GM19372 (cell line): Measurements from ENCODE around the gene NAA35.
"Not testable (repeated sequence)": the region's sequence is repeated elsewhere in the genome, so short reads cannot be mapped to it uniquely, and the experiment has no call there.

Experiments
- ATAC-seq: cut with Tn5 transposase; IDR thresholded peaks from one replicate; pipeline ENCODE4 v1.9.1; 2021; ENCODE audit warnings: mild to moderate bottlenecking, low read depth, moderate library complexity; ENCODE audit not compliant: unreplicated experiment

NAA35 gene

DNA sequence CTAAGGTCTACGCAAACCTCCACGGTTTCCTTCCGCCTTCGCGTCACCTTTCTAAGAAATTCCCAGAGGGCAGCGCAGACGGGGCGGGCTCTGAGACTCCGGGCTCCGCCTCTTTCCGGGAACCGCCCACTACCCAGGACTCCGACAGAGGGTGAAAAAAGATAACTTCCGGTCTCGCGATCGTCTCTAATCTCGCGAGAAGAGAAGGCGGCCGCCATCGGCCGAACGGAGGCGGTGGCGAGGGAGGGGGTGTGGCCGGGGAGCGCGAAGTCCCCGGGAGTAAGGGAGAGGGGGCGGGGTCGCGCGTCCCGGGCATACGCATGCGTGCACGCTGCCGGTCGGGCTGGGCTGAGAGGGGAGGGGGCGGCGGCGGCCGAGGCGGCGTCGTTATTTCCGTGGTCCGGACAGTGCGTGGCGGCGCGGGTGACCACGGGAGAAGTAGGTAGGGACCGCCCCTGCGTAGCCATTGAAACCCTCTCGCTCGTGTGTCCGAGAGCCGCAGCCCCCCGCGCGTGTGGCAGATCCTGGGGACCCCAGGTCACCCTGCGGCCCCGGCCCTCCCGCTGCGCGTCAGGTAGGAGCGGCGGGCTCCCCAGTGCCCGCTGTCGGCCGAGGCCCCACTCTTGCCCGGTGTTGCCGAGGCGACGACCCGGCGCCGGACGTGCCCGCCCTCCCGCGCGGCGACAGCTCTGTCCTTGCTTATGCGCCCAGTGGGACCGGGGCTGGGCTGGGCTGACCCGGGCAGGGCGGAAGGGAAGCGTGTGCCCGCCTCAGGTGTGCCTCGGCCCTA lies at the start of gene NAA35:
Gene NAA35, plus strand, starts transcription at position 315 of the 790 bp plus-strand sequence. CDS start 1,014 bp downstream, outside the sequence.
- ATAC-seq, result peak; percentile 83

DNA sequence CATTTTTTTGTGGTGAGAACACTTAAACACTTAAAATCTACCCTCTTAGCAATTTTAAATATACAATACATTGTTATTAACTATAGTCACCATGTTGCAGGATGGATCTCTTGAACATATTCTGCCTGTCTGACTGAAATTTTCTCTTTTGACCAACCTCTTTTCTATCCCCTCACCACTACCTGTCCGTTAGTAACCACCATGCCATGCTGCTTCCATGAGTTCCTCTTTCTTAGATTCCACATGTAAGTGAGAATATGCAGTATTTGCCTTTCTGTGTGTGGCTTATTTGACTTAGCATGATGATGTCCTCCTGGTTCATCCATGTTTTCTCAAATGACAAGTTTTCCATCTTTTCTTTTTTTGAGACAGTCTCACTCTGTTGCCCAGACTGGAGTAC lies 48.5 kb upstream of the NAA35 start:
- ATAC-seq, result no peak

DNA sequence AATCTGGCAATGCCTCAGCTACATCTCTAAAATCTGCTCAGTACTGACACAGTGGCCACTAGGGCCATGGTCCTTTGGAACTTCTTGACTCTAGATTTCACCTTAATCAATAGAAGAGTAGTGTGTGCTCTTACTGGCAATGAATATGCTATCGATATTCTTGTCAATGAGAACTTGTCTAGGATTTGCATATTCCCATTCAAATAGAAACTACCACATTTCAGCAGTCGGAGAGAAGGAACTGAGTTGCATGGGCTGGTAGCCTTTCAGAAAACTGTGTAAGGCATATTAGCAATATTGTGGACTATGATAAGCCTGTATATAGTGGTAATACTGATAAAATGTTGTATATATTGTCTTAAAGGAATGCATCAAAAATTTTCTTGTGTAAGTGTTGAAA lies 45.3 kb upstream of the NAA35 start:
- no peak for ATAC-seq

DNA sequence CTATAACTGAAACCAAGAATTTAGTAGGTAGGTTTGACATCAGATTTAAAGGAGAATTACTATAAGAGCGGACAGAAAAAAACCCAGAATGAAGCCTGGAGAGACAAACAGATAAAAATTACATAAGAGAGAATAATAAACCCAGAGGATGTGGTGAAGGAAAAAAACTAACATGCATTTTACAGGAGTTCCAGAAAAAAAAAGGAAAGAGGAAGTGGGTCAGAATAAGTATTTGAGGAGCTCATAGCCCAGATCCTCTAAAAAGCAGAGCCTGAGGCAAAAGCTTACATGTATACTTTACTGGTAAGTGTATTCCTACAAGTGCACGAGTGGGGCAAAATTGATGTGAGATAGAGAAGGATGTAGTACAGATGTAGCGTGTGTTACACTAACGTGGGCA lies 43.1 kb upstream of the NAA35 start:
- ATAC-seq, result no peak

DNA sequence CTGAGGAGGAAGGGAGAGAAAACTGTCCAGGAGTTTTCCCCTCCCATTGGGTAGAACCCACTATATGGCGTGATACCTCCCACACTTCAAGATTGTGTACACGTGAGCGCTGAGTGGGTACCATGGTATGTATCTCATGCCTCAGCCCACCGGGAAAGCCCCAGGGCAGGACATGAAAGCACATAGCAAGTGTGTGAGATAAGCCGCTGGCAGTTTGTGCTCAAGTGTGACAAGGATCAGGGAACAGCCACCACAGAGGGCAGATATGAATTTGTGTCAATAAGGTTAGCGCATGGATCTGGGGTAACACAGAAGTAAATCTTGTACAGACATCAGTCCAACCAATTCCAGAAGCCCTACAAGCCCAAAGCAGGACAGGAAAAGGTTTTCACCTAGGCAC lies 42.6 kb upstream of the NAA35 start:
- no peak for ATAC-seq

DNA sequence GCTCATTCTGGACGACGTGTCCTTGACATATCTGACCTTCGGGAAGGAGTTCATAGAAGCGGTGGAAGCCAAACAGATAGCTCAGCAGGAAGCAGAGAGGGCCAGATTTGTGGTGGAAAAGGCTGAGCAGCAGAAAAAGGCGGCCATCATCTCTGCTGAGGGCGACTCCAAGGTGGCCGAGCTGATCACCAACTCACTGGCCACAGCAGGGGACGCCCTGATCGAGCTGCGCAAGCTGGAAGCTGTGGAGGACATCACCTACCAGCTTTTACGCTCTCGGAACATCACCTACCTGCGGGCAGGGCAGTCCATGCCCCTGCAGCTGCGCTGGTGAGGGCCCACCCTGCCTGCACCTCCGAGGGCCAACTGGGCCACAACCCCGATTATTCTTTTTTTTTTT lies 41.6 kb upstream of the NAA35 start:
- ATAC-seq, result no peak

DNA sequence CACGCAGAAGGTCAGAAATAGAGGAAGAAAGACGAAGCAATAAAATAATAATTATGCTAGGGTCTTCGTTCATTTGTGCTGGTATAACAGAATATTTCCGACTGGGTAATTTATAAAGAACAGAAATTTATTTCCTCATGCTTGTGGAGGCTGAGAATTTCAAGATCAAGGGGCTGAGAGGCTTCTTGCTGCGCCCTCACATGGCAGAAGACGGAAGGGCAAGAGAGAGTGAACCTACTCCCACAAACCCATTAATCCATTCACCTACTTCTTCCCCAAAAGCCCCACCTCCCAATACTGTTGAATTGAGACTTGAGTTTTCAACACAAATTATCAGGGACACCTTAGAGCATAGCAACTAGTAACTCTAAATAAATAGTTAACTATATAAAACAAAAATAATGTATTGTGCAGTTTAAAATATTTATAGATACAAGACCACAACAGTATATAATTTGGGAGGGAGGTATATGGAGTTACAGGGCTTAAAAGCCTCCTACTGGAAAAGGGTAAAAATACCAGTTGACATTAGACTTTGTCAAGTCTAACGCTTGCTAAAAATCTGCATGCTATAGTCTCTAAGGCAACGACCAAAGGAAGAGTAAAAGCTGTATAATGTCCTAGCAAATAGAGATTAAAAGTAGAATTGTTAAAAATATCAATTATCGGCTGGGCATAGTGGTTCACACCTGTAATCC lies 40.3 kb upstream of the NAA35 start:
- no peak for ATAC-seq

DNA sequence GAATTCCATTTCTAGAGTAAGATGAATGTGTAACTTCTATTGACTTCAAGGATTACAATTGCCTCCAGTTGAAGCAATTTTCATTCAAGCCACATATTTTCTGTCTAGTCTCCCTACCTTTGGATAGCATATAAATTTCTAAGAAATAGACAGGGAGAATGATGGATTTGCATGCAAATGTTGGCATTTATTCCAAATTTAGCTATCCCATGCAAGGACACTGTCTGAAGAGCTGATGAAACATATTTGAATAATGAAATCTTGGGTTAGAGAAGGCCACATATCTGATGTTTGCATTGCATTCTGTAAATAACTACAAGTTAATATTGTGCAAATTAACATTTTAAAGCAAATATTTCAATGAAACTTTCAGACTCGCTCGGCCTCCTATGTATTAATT lies 36.0 kb upstream of the NAA35 start:
- no peak for ATAC-seq

DNA sequence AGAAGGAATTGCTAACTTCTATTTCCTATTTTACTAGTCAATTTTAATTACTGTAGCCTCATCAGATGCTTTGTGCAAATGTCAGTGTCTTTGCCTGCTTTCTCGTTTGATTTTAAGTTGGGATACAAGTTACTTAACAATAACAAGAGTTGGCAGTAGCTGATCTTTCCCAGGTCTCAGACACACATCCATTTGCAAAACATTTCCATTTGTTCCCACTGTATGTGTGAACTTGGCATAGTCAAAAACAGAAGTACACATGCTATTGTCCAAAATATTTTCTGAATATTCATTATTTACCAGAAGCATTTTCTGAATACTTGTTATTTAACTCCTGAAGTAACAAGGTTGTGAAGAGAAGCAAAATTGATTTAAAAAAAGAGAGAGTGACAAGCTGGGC lies 35.0 kb upstream of the NAA35 start:
- no peak for ATAC-seq

DNA sequence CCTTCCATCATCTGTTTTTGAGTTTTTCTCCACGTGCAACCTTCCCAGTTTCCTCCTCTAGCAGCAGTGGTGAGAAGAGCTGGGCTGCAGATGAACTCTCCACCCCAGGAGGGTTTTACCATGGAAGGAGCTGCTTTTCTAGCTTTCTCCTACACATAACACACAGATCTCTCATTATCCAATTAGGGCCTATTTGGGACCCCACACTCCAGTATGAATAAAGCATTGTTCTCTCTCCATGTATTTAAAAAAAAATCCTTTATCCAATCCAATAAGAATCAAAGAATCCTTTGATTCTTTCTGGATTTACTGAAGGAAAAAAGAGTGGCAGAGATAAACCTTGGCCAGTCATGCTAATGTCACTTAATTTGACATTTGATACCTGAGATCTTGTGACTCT lies 31.6 kb upstream of the NAA35 start:
- no peak for ATAC-seq

DNA sequence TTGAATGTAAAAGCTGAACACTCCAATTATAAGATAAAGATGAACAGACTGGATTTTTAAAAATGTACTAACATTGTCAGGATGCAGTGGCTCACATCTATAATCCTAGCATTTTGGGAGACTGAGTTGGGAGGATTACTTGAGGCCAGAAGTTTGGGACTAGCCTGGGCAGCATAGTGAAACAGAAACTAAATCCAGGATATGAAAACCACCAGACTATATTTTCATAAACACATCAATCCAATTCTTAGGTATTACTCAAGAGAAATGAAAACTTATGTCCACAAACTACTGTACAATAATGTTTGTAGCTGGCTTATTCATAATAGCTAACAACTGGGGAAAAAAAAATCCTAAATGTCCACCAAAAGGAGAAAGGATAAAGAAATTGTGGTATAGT lies 26.8 kb upstream of the NAA35 start:
- ATAC-seq, result no peak

DNA sequence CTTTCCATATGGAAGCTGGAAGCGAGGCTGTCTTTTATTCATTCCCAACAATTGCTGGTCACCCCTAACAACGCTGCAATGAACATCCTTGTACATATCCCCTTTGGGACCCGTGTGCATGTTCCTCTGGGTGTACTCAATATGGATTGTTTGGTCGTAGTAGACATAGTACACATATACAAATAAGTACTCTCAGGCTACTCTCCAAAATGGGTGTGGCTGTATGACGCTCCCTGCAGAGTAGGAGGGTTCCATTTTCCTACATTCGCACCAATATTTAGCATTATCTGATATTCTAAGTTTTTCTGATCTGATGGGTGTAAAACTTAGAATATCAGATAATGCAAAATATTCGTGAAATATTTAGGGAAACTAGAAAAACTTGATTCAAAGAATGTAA lies 23.2 kb upstream of the NAA35 start:
- no peak for ATAC-seq

DNA sequence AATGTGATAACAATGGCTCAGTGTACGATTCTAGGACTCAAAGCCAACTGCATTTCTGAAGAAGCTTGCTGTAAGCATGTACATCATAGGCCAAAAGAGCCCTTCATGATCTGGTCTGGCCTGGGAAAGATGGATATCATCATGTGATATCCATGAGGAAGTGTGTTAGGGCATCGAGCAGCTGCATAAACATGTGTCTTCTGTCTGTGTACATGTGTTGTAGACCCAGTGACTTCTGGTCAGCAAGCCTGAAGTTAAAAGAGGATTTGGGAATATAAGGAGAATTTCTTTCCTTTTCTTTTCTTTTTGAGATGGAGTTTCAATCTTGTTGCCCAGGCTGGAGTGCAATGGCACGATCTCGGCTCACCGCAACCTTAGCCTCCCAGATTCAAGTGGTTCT lies 15.5 kb upstream of the NAA35 start:
- ATAC-seq, result no peak

DNA sequence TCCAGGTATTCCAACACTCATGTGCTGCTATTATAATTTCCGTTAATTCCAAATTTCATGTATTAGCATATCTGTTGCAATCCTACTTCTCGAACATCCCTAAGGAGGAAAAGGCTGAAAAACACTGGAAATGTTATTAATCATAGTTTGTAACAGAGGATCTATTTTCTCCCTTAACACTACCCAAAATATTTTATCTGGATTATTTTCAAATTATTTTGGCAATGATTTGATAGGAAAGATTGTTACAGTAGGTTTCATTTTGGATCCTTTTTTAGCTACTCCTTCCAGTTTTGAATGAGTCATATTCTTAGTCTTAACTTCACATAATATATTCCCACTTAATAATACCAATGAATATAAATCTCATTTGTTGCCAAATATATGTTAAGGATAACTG lies 13.9 kb upstream of the NAA35 start:
- no peak for ATAC-seq

DNA sequence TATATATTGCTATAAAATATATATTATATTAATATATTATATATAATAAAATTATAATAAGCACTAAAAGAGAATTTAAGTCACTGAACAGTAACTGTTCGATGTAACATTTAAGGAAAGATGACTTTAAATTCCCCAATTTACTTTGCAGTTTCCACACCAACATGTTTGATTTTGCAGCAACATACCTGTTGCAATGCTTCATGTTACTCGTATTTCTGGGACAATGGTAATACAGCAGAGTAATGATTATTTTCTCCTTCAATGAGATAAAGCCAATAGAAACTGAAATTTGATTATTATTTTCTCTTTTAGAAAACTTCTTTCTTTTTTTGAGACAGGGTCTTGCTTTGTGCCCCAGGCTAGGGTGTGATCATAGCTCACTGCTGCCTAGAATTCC lies 9.5 kb upstream of the NAA35 start:
- ATAC-seq, result no peak

DNA sequence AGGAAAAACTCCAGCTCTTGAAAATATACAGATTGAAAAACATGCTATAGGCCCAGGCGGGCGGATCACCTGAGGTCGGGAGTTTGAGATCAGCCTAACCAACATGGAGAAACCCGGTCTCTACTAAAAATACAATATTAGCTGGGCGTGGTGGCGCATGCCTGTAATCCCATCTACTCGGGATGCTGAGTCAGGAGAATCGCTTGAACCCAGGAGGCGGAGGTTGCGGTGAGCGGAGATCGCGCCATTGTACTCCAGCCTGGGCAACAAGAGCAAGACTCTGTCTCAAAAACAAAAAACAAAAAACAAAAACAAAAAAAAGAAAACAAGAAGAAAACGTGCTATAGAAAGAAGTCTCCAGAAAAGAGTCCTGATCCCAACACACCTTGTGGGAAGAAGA lies 5.0 kb upstream of the NAA35 start:
- ATAC-seq, result not testable (repeated sequence)

DNA sequence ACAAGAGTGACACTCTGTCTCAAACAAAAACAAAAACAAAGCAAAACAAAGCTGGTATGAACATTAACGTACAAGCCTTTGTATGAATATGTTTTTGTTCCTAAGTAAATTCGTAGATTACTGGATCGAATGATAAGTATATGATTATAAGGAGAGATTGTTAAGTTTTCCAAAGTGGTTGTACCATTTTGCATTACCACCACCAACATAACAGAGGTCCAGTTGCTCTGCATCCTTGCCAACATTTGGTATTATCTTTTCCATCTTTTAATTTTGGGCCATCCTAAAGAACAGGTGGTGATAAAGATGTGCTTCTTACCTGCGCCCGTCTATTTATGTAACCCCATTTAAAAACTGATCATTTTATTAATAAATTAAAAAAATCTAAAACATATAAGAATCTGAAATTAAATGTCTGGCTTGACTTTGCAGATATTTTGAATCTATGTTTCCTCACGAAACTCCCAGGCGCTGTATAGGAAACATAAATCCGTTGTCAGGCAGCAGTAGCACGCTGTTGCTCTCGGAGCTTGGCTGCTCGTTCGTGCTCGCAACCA lies 593 bp upstream of the NAA35 start:
- ATAC-seq, result no peak

DNA sequence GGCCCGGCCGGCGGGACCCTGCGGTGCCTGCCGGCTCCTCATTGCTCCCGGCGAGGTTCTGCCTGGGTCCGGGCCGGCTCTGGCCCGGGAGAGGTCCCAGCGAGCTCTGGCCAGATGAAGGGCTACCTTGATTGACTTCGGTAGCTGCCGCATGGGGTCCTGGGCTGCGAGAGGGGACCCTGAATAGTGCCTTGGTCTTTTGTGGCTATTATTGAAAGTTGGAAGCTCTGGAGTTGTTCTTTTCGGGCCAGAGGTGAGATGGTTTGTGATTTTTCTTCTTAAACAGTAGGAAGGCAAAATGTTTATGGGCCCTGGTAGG lies 635 bp downstream of the NAA35 start:
- ATAC-seq, result no peak

DNA sequence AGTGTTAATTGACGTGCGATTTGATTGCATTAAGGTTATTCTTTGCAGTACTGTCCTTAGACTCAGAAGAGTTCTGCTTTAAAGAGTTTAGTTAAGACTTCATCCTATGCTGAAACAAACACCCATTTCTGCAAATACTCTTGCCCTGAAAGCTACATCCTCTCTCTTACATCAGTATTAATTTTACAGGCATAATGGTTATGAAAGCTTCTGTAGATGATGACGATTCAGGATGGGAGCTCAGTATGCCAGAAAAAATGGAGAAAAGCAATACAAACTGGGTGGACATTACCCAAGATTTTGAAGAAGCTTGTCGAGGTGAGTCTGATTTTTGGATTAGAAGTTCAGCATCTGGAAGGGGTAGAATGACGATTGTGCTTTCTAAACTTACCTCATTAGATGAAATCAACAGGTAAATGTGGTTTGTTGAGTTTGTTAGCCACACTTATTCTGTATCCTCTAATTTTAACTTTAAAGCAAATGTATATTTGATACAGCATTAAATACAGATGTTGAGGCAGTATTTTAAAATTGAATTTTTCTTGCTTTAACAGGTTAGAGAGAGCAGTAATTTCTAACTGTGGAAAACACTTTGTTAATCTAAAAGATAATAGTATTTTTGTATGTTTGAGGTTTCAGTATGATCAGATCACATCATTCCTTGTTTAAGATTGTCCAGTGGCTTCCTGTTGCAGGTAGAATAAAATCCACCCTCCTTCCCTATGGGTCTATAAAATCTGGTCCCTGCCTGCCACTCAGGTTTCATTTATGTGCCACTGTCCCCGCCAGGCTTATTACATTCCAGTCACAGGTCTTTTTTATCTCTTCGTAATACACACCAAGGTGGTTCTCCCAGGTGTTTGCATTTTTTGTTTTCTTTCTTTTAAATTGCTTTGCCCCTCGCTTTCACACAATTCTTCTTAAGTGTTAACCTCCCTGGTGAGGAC lies 1.3 kb downstream of the NAA35 start:
- no peak for ATAC-seq

DNA sequence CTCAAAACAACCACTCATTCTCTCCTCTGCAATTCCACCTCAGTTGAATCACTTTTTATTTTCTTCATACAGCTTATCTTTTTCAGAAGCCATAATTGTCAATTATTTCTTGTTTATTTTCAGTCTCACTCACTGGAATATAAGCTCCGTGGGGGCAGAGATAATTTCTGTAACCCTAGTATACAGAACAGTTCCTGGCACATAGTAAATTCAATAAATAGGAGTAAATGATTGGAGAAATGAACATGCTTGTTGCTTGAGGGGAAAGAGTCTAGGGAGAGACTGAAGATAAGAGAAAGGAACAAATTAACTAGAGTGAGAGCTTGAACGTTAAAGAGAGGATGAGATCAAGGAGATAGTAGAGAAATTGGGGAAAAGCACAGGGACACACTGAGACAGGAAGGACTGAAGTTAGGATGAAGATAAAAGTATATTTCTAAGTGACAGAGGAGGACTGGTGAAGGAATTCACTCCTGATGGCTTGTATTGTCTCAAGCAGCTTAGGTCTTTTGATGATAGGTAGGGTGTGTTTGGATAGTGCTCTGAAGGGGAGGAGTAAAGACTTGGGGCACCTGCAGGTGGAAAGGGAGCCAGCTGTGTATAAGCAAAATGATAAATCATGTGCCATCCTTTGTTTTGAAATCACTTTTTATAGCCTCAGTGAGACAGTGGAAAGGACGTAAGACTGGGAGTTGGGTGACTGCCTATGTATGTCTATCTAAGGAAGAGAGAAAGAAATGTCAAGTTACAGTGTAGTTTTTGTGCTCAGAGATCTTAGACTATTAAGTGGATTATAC lies 2.2 kb downstream of the NAA35 start:
- ATAC-seq, result no peak
